Left ventricle myocardium inferior (tissue), 1 donor: ENCODE measurements around the gene APBA3. TPM values are rescaled to one million over a fixed set of nuclear protein-coding genes. Genes with fewer than 3 reads are reported as not detected.
A peak's percentile ranks its signal among the peaks of the same experiment; 100 is the strongest.

Experiments
- DNase-seq: peaks from one replicate; pipeline ENCODE4 v3.0.0-alpha.2; 2020
- H3K27ac ChIP-seq: fragments of 200-600 bp; replicated peaks from 2 replicates; pipeline ENCODE4 v1.8.0; 2021
- H3K27me3 ChIP-seq: fragments of 200-600 bp; 2 replicates; pipeline ENCODE4 v1.8.0; 2021; ENCODE audit warnings: low read depth
- H3K36me3 ChIP-seq: fragments of 200-600 bp; 2 replicates; pipeline ENCODE4 v1.8.0; 2021
- H3K4me1 ChIP-seq: fragments of 200-600 bp; 2 replicates; pipeline ENCODE4 v1.8.0; 2021
- H3K4me3 ChIP-seq: fragments of 200-600 bp; 2 replicates; pipeline ENCODE4 v1.8.0; 2021; ENCODE audit warnings: mild to moderate bottlenecking, moderate library complexity
- H3K9me3 ChIP-seq: fragments of 200-600 bp; replicated peaks from 2 replicates; pipeline ENCODE4 v1.8.0; 2021
- CTCF ChIP-seq: fragments of 200-600 bp; IDR thresholded peaks from 2 replicates; pipeline ENCODE4 v1.8.0; 2021; ENCODE audit warnings: antibody characterized with exemption, mild to moderate bottlenecking, borderline replicate concordance
- intact Hi-C: fragments of 100-400 bp; cut with micrococcal nuclease; formaldehyde crosslinking; loops from one replicate; pipeline ENCODE4 v1.11.0; 2022
- long read RNA-seq: library from polyadenylated mRNA; unstranded; transcript quantifications from one replicate; pipeline ENCODE4 v2.0.0, GENCODE V29; 2021
- total RNA-seq: library from RNA; stranded (reverse); fragmentation: NEBNext Ultra II Directional; extraction: Animal tissue kit (Norgen Biotek cat#: 25700); gene quantifications from one replicate; pipeline ENCODE4 v1.2.1, GENCODE V29; 2021
- donor health status: DM: no; HTN: yes; CAD: no; lungs with severe emphysema.

Gene APBA3
- total RNA-seq: 14.2 TPM
- long read RNA-seq, transcript APBA3-201 (11 exons, 2,075 nt): major isoform, 21 of 40 reads
- long read RNA-seq, partial matches to known transcripts: 10 of 40 reads
- long read RNA-seq, other reads (novel, unspliced or antisense): 8 of 40 reads

- Histone ChIP-seq H3K4me1 (peaks cover 51% of the 10 kb centered on the region), H3K9me3 (no peaks in the 10 kb centered on the region), H3K27ac (peak within 1 kb of the TSS; percentile 99), H3K27me3 (no peaks in the 10 kb centered on the region), H3K36me3 (peaks cover 51% of the 10 kb centered on the region), H3K4me3 (peak within 1 kb of the TSS; percentile 99)
- intact Hi-C loops: no loop called here
- DNase-seq: peak; percentile 92
- peak; percentile 78 for TF ChIP-seq CTCF
Observed at GRCh38 chr19:3761382-3762129, at the start of gene APBA3. APBA3 (minus strand) TSS chr19:3761692; CDS start chr19:3760264, 1,428 bp downstream.

DNA sequence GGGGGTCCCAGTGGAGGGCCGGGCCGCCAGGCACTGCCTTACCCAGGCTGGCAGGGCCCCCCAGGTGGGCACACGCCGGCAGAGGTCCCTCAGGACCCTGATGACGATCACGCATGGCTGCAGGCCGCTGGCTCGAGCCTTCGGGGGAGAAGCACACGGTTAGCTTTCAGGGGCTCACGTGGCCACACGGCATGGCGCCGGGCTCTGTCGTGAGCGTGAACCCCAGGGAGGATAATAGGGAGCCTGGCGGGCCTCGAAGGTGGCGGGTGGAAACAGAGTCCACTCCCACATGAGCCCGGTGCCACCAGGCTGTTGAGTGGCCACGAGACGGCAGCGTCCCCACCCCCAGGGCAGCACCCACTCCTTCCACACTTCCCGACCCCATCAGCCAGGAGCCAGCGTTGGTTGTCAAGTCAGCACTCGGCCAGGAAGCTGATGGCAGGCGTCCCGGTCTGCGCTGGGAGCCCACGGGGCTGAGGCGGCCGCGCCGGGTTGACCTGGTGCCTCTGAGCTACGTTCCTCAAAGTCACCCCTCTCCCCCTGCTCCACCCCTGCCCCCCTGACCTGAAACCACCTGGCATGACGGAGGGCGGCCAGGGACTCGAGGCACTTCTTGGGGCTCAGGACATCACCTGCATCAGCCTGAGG lies 49.3 kb upstream of the APBA3 start:
- TF ChIP-seq CTCF: no peak
- Histone ChIP-seq H3K27me3 (peaks cover 20% of the 10 kb centered on the region), H3K4me3 (no peak overlapping the region), H3K36me3 (no peaks in the 10 kb centered on the region), H3K27ac (no peak overlapping the region), H3K4me1 (peaks cover 36% of the 10 kb centered on the region), H3K9me3 (no peaks in the 10 kb centered on the region)
- intact Hi-C loops: no loop called here
- no peak for DNase-seq

DNA sequence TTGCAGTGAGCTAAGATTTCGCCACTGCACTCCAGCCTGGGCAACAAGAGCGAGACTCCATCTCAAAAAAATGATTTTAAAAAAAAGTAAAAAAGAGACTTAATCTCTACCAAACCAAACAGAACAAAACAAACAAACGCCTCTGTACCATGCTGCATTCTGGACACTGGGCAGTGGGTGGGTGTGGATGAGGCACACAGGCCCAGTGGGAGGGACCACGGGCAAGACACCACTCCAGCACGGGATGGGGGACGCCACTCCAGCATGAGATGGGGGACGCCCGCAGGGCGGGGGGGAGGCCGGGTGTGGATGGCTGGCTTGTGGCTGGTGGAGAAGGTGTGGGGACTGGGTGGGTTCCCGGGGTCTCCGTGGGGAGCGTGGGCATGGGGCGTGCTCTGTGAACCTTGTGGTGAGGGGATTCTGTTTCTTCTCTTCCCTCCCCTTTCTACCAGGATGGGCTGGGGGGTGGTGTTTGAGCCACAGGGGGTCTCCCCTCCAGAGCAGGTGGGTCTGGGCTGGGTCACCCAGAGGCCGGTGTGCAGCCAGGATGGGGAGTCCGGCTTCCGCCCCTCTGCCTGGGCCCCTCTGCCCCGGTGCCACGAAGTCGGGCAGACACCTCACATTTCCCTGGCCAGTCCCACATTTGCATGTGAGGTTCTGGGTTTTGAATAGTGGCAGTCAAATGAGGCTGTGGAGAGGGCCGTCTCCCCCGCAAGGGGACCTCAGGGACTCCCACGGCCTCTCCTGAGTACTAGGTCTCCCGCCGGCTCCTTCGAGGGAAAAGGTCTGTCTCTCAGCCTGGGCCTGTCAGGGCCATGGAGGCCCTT lies 48.6 kb upstream of the APBA3 start:
- Histone ChIP-seq H3K4me3 (no peak overlapping the region), H3K27ac (no peak overlapping the region), H3K4me1 (peaks cover 36% of the 10 kb centered on the region), H3K9me3 (no peaks in the 10 kb centered on the region), H3K27me3 (peaks cover 27% of the 10 kb centered on the region), H3K36me3 (no peaks in the 10 kb centered on the region)
- no peak for TF ChIP-seq CTCF
- no peak for DNase-seq
- intact Hi-C loops: no loop called here

DNA sequence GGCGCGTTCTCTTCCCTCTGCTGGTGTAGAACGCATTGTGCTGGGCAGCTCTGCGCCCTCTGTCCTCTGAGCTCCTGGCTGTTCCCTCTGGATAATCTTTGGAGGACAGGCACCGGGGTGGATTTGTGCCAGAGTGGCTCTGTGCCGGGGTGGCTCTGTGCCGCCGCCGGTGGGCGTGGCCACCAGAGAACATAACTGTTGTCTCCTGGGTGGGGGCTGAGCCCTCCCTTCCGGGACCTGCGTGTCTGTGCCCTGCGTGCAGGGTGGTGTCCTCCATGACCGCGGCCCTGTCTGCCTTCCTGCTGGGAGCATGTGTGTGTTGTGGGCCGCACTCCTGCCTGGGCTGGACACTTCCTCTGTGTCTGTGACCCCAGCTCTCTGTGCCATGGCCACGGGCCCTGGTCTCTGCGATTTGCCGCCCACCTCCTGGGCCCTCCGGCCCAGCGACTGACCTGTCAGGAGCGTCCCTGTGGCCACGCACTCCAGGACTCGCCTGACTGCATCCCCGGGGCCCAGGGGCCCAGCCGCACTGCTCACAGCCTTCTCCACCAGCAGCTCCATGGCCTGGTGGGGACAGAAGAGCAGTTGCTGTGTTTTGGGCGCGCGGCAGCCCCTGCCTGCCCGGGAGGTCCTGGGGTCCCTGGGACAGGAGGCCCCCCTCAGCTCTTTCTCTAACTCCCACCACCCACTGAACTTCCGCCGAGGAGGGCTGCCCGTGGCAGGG lies 47.1 kb upstream of the APBA3 start:
- Histone ChIP-seq H3K9me3 (no peaks in the 10 kb centered on the region), H3K4me3 (no peak overlapping the region), H3K27ac (peak overlapping the region; percentile 66), H3K4me1 (peaks cover 33% of the 10 kb centered on the region), H3K27me3 (peaks cover 37% of the 10 kb centered on the region), H3K36me3 (no peaks in the 10 kb centered on the region)
- no peak for DNase-seq
- TF ChIP-seq CTCF: no peak
- intact Hi-C loops: no loop called here
